ENCODE measurements around the gene WSB1.
A peak's percentile ranks its signal among the peaks of the same experiment; 100 is the strongest.
"Not testable (repeated sequence)": the region's sequence is repeated elsewhere in the genome, so short reads cannot be mapped to it uniquely, and the experiment has no call there.

The WSB1 gene

DNA sequence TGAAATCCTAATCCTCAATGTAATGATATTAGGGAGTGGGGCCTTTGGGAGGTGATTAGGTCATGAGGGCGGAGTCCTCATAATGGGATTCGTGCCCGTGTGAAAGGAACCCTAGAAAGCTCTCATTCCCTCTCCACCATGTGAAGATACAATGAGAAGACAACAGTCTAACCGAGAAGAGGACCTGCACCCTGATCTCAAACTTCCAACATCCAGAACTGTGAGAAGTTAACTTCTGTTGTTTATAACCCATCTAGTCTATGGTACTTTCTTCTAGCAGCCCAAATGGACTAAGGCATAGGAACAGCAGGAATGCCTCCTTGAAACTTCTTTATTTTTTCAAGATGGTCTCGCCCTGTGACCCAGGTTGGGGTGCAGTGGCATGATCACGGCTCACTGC, 24.7 kb downstream of the WSB1 start:
- DNase-seq: no peak

DNA sequence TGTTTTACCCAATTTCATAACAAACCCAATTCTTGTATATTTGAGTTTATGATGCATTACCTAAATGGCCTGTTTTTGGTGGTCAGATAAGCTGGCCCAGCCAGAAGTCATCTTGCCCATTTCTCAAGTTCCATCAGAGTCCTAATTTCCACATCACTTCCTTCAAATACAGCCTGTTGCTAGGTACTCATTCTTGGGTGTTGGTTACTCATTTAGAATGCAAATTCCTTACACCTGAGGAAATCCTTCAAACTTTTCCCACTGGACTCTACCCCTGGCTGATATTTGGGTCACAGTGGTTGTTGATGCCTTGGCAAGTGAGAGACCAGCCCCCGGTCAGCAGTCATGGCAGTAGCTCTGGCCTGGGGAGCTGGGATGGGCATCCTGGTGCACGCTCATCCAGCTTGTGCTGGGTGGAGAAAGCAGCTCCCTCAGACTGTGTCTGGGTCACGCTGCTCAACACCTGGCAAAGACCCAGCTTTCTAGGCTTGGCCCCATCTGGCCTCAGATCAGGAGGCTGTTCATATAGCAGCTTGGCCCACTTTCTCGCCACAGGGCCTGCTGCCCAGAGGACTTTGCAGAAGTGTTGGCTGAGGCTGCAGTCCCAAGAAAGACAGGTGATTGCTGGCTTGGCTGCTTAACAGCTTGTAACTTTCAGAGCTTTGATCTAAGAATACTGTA, 25.8 kb downstream of the WSB1 start:
- DNase-seq: peak; percentile 52

DNA sequence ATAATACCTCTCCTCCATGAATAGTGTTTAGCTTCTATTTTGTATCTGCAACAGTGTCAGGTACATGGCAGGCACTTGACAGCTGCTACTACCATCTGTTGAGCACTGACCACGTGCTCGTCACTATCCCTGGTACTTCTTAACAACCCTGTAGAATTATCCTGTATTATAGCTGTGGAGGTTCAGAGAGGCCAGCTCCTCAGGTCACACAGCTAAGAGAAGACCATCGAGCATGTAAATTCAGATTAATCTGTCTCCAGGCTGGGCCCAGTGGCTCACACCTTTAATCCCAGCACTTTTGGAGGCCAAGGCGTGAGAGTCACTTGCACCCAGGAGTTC, 26.3 kb downstream of the WSB1 start:
- no peak for DNase-seq

DNA sequence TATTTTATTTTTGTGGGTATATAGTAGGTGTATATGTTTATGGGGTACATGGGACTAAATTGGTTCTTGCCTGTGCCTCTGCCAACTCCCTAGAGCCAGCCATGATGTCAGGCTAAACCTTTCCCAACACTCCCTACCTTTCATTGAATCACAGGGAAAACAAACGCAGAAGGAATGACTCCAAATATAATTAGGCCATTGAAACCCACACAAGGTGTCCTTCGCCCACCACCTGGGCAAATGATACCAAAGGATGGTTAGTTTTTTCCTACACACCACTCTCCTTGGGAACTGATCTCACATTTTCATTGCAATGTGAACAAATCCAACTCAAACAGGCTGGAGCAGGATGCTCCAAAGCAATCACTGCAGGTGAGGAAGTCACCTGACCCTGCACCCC, 27.5 kb downstream of the WSB1 start:
- no peak for DNase-seq

DNA sequence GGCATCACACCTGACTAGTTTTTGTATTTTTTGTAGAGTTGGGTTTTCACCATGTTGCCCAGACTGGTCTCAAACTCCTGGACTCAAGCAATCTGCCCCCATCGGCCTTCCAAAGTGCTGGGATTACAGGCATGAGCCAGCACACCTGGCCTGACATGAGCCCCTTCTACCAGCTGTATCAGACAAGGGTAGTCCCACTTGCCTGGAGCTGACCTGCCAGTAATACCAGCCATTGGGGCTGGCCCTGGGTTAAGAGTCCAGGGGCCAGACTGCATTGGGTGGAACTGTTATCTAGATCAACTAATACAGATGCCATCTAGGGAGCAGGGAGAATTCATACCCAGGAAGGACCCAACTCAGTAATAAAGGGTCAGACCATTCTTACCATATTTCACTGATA, 28.1 kb downstream of the WSB1 start:
- DNase-seq: no peak

DNA sequence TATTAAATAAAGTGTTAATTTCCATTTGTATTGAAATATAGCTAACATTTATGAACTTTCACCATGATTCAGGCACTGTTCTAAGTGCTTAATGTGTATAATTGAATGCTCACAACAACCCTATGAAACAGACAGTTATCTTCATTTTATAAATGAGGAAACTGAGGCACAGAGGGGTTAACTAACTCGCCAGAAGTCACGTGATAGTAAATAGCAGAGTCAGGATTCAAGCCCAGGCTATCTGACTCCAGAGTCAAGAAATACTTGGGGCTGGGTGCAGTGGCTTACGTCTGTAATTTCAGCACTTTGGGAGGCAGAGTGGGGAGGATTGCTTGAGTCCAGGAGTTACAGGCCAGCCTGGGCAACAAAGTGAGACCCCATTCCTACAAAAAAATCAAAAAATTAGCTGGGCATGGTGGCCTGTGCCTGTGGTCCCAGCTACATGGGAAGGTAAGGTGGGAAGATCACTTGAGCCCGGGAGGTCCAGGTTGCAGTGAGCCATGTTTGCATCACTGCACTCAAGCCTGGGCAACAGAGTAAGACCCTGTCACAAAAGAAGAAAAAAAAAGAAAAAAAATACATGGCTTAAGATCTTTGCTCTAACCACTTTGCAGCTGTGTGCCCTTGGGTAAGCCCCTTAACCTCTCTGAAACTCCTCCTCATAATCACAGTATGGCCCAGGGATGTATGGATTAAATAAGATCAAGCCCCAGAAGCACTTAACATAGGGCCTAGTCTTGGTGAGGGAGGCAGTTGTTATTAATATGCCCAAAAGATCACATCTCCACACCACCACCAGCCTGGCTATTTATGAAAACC, 29.0 kb downstream of the WSB1 start:
- no peak for DNase-seq

DNA sequence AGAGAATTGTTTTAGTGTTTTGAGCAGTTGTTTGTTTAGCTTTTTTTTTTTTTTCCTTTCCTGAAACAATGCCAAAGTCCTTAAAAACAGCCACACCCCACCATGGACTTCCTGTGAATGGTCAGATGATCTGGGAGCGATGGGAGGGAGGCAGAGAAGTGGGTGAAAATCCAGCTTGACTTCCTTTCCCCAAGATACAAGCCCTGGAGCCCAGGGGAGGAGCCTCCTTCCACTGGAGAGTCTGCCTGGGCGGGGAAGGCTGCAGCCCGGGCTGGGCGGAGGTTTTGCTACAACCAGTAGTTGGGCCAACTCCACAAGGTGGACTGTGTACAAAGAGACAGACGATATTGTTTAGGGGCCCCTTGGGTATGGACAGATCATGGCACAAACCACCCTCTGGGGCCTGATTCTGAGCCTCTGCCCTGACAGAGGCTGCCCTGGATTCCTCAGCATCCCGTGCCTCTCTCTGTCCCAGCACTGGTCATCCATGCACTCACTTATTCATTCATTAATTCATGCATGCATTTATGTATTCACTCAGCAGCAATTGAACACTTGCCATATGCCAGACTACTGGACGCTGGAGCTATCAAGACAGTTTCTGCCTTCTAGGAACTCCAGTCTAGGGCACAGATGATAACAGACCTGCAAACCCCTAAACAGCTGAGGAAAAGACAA, 29.8 kb downstream of the WSB1 start:
- peak; percentile 9 for DNase-seq

DNA sequence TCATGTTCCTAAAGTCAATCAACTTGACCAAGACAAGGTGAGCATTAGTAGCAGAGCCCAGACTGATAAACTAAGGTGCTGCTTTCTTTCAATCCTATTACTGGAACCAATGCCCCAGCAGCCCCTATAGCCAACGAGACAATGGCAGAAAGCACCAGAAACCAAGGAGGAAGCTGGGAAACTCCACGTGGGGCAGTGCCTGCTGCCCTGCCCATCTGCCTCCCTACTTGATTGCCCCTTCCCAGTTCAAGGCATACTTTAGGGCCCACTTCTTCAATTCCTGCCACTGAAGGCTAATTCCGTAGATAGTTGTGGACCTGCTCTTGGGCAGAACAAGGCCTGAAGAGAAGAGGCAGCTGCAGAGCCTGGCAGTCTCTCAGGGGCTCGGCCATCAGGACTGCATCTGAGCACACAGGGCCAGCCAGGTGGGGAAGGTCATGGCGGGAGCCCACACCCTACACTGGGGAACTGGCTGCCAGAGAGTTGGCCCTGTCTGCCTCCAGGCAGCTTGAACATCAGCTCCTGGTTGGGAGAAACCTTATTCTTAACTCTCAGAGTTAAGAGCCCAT, 30.9 kb downstream of the WSB1 start:
- DNase-seq: no peak

DNA sequence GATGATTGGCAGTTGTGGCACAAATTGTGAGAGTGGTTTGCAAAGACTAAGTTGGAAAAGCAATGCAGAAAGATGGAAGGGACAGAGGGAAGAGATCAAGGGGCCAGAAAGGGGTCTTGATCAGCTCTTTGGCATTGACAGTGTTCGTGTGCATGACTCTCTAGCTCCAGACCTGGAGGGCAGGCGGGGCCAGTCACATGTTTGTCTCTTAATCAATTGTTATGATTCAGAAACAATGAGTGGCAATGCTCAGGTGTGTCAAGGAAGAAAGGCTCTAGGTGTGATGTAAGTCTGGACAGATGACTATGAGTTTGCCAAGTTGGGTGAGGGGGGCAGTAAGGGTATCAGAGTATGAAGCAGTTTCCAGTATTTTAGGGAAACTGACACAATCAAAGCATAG, 32.1 kb downstream of the WSB1 start:
- DNase-seq: no peak

DNA sequence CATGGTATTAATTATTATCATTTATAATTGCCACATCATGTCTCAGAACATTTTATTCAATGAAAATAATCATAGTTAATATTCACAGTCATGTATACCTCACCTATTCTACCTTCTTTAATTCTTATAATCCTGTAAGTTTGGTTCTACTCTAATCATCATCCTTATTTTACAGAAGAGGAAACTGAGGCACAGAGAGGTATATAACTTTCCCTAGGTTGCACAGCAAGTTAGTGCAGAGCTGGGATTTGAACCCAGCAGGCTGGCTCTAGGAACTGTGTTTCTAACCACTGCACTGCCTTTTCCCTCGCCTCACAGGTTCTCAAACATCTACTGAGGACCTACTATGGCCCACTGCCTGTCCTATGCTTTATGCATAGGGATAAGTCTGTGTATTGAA, 32.7 kb downstream of the WSB1 start:
- DNase-seq: no peak

DNA sequence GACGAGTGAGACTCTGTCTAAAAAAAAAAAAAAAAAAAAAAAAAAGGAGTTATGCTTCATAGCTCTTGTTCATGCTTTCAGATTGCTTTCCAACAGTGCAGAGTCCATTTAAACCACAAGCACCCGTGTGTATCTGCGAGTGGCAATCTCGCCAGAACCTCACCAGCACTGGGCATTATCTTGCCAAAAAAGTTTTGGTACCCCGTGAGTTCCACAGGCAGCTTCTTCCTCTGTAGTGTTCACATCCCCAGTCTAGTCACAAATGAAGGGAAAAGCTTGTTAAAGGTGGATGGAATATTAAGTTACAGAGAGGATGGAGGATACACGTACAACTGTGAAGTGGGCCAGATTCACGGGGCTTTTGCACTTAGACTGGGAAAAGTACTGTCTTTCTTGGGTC, 33.5 kb downstream of the WSB1 start:
- DNase-seq: no peak

DNA sequence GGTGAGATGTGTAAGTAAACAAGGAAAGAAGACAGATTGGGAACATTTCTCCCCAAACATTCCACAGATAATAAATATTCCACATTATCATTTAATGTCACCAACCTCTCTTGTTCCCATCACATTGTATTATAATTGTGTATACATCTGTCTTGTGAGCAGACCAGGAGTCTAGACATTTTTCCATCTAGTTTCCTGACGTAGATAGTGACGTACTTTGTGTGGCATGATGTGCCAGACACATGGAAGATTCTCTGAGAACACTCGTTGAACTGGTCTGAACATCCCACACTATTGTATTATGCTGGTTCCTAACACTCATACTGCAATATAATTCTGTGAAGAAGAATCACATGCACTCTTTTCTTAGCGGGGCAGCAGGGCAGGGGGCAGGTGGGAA, 34.0 kb downstream of the WSB1 start:
- DNase-seq: no peak

DNA sequence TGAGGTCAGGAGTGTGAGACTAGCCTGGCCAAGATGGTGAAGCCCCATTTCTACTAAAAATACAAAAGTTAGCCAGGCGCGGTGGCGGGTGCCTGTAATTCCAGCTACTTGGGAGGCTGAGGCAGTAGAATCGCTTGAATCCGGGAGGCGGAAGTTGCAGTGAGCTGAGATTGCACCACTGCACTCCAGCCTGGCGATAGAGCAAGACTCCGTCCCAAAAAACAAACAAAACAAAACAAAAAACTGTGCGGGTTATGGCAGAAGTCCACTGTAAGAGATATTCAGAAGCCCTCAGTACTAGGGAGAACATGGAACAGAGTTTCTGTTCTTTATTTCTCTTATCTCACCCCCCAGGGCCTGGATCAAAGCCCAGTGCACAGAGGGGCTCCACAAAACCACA, 34.8 kb downstream of the WSB1 start:
- not testable (repeated sequence) for DNase-seq

DNA sequence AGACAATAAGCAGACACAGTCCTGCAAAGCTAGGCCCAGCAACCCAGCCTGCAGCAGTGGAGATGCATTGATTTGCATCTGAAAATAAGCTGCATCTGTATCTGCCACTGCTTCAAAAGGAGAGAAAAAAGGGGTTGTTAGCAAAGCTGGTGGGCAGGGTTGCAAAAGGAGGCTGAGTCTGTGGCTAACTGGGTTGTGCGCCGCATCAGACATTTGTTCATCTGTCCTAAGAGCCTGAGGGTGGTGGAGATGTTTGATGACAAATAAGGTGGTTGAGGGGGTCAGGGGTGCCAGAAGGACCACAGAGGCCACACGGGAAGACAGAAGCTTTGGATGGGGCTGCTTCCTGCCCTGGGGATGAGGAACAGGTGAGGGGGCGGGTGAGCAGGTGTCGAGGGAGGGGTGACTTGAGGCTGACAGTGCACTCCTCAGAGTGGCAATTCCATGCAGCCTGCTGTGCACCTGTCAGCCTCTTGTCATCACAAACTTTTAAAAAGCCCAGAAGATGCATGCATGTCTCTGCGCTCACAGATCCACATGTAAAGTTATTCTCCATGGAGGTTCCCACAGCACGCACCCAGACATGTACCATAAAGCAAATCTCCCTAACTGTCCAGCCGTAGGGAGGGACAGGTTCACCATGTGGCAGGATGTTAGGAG, 35.4 kb downstream of the WSB1 start:
- no peak for DNase-seq

DNA sequence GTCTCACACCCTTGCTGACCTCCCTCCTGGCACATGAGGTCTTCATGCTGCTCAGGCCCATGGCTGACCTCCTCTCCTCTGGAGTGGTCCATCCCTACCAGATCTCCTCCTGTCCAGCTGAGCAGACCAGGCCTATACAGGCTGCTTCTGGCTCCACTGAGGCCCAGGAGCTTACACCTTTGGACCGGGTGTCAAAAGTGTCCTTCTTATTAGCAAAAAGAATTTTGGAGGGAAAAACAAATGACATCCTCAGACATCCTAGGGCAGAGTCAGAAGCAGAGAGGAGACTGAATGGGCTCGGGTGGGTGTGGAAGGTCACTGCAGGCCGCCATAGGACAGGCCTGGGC, 38.1 kb downstream of the WSB1 start:
- no peak for DNase-seq

DNA sequence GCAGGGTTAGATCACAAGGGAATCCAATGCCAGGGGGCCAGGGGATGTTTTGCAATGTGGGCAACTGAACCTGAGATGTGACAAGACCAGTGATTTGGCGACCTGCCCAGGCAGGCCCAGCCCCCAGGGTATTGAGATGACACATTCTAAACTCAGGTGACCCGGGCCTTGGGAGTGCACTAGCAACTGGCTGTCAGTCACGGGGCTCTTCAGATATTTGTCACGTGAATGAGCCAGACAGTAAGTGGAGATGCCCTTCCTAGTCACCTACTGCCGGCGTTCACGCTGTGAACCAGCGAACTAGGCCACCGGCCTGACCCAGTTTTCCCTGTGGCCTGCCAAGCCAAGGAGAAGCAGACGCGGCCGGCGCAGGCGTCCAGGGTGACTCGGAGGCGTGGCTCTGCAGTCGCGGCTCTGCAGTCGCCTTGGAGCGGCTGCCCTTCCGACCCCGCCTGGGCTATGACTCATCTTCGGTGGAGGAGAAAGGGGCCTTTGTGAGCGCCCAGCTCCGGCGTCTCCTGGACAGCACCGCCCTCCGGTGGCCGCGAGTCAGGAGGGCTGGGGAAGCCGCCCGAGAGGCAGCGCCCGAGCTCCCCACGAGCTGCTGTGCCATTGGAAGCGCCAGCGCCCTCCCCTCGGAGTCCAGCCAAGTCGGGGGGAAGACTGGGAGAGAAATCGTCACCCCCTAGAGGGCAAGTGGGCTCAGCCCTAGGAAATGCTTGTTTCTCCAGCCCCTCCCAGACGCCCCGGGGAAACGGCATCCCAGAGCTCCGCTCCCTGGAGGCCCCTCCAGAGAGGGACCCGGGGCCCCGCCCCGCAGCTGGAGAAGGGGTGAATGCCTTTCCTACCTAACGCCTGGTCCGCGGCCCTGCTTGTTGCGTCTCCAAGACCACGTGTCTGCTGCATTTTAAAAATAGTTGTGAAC, 38.8 kb downstream of the WSB1 start:
- DNase-seq: peak; percentile 95

DNA sequence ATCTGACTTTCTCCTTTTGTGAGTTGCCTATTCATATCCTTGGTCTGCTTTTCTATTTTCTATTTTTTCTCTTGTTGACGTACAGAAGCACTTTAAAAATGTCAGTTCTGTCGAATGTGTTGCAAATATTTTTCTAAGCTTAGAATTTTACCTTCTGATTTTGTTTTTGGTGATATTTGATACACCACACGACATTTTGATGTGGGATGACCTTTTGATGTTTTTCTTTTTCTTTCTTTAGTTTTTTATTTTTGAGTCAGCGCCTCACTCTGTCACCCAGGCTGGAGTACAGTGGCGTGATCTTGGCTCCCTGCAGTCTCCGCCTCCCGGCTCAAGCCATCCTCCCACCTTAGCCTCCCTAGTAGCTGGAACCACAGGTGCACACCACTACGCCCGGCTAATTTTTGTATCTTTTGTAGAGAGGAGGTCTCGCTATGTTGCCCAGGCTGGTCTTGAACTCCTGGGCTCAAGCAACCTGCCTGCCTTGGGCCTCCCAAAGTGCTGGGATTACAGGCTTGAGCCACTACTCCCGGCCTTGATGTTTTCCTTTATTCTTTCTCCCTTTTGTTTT, 39.6 kb downstream of the WSB1 start:
- no peak for DNase-seq

DNA sequence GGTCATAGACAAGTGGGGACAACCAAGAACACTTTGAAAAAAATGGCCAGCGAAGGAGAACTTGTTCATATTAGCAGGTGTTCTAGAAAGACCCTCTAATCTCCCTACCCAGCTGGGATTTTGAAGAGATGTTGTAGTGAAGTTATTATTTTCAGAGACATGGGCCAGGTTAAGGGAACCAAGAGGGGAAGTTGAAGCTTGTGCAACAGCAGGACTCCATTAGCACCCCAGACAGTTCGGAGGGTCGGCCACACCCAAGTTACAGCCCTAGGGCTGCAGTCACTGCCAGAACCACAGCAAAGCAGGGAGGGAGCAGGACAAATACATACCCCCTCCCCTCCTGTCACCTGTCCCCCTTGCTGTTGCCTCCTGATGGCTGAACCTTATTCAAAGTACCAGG, 42.3 kb downstream of the WSB1 start:
- no peak for DNase-seq

DNA sequence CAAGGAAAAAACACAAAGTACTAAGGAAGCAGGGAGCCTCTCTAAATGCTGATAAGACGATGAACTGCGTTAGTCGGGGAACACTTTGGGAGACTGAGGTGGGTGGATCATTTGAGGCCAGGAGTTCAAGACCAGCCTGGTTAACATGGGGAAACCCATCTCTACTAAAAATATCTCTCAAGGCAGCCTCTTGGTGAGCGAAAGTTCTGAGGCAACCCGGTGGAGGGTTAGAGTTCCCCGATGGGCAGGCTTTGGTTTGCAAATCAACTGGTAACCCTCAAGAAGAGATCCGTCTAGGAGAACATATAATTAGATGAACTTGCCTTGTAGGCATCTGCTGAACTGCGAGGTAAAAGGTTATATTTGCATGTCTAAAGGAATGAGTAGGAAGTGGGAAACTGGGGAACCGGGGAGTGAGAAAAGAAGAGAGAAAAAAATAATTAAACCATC, 44.6 kb downstream of the WSB1 start:
- no peak for DNase-seq

DNA sequence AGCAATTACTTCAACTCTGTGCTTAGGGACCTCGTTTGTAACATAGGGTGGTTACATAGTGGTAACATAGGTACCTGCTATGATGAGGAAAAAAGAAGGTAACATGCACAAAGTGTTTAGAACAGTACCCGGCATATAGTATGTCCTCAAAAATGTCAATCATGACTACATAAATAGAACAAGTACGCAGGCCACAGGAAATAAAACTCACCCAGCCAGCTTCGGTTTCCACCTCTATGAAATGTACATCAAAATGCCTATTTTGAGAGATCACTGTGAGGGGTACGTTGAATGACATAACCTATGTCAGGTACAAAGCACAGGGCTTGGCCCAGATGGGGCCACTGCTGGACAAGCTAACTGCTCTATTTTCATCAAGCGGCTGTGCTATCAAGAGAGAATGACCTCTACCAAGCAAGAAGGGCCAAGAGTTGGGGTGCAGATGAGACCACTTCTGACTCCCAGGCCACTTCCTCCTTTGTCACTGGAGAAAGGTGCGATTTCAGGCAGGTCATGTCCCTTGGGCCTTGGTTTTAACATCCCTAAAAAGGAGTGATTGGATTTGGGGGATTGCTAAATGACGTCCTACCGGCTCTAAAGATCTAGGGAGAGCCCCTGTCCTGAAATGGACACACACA, 45.4 kb downstream of the WSB1 start:
- DNase-seq: no peak

DNA sequence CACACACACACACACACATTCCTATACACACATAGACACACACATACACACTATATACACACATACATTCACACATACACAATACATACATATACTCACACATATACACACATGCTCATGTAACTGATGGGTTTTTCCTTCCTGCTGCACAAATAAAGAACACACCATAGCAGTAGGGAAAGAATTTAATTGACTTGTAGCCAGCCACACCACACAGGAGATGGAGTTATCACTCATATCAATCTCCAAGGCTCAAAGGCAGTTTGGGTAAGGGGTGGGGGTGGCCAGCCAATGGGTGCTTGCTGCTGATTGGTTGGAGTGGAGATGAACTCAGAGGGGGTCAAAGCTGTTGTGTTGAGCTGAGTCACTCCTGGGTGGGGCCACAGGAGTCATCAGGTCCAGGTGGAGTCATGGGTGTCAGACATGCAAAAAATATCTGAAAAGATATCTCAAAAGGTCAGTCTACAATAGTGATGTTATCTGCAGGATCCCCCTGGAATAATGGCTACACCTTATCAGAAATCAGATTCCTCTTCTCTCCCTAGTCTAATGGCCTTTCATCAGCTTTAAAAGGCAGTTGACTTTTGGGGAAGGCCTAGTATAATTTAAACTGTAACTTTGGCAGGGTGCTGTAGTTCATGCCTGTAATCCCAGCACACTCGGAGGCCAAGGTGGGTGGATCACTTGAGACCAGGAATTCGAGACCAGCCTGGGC, 46.1 kb downstream of the WSB1 start:
- no peak for DNase-seq

All from fibroblast of upper back skin (primary cell).